HepG2 (cell line): Measurements from ENCODE around the gene CYBRD1. TPM values are rescaled to one million over a fixed set of nuclear protein-coding genes. Genes with fewer than 3 reads are reported as not detected.

Experiments used
- ARHGAP35 ChIP-seq: sonication (generic); formaldehyde crosslinking; IDR thresholded peaks from 2 replicates; pipeline ENCODE4 v1.9.0; 2022; ENCODE audit warnings: mild to moderate bottlenecking, inconsistent platforms, moderate library complexity, missing genetic modification reagents, borderline replicate concordance
- CREB1 ChIP-seq, 2 experiments: fragments of 450-650 bp in 1 of 2; IDR thresholded peaks; 2 replicates each; pipeline ENCODE4 v1.6.1; 2016 to 2017; ENCODE audit warnings: control low read depth in 1 of 2, mild to moderate bottlenecking in 1 of 2, missing compliant biosample characterization in 1 of 2, missing genetic modification characterization in 1 of 2
- ELF1 ChIP-seq: sonication (generic); formaldehyde crosslinking; IDR thresholded peaks from 2 replicates; pipeline ENCODE4 v1.4.0; 2020; ENCODE audit warnings: missing genetic modification reagents
- KLF12 ChIP-seq: sonication (generic); formaldehyde crosslinking; IDR thresholded peaks from 2 replicates; pipeline ENCODE4 v1.4.0; 2020; ENCODE audit warnings: missing genetic modification reagents, borderline replicate concordance
- MED8 ChIP-seq: sonication (generic); formaldehyde crosslinking; IDR thresholded peaks from 2 replicates; pipeline ENCODE4 v1.8.1; 2023; ENCODE audit warnings: mild to moderate bottlenecking, missing genetic modification reagents; ENCODE audit not compliant: insufficient replicate concordance
- MEF2D ChIP-seq: sonication (generic); formaldehyde crosslinking; IDR thresholded peaks from 2 replicates; pipeline ENCODE4 v1.5.1; 2020; ENCODE audit warnings: mild to moderate bottlenecking, missing genetic modification reagents
- MXD4 ChIP-seq: IDR thresholded peaks from 2 replicates; pipeline ENCODE4 v1.6.1; 2016; ENCODE audit warnings: mild to moderate bottlenecking, missing biosample characterization, missing genetic modification reagents
- PCBP2 ChIP-seq: fragments of 200-400 bp; formaldehyde crosslinking; optimal IDR thresholded peaks from 2 replicates; pipeline ENCODE3; 2018; ENCODE audit warnings: low read length, low read depth; ENCODE audit not compliant: poor library complexity, severe bottlenecking
- TGIF2 ChIP-seq: IDR thresholded peaks from 2 replicates; pipeline ENCODE4 v1.6.1; 2016; ENCODE audit warnings: control low read depth, missing compliant biosample characterization
- ZIK1 ChIP-seq: sonication (generic); formaldehyde crosslinking; IDR thresholded peaks from 2 replicates; pipeline ENCODE4 v1.5.0; 2020; ENCODE audit warnings: mild to moderate bottlenecking, low read depth, missing genetic modification reagents, borderline replicate concordance
- ZNF12 ChIP-seq: sonication (generic); formaldehyde crosslinking; IDR thresholded peaks from 2 replicates; pipeline ENCODE4 v1.5.0; 2020; ENCODE audit warnings: missing genetic modification reagents
- ZNF235 ChIP-seq: sonication (generic); formaldehyde crosslinking; IDR thresholded peaks from 2 replicates; pipeline ENCODE4 v1.8.1; 2023; ENCODE audit warnings: mild to moderate bottlenecking, missing genetic modification reagents, borderline replicate concordance
- ZNF44 ChIP-seq: sonication (generic); formaldehyde crosslinking; IDR thresholded peaks from 2 replicates; pipeline ENCODE4 v1.5.1; 2020; ENCODE audit warnings: mild to moderate bottlenecking, missing genetic modification reagents
- polyA plus RNA-seq, 8 experiments: library from polyadenylated mRNA; depleted of rRNA in 3 of 8; stranded (reverse) in 7 of 8; unstranded in 1 of 8; fragments of >200 nt; fragmentation: Illumina TruSeq in 4 of 8; extraction: Trizol in 4 of 8; gene quantifications; 2 replicates each; pipeline versions ENCODE4 v1.2.1 to v1.2.3, GENCODE V29; 2011 to 2016; ENCODE audit warnings: low read depth in 4 of 8, missing spikeins in 1 of 8, mixed read lengths in 1 of 8; ENCODE audit not compliant: insufficient read depth in 1 of 8
- total RNA-seq, 5 experiments: library from RNA; depleted of rRNA; stranded (reverse); fragments of >200 nt; fragmentation: Illumina TruSeq; extraction: Trizol; gene quantifications; 2 replicates each; pipeline ENCODE4 v1.2.3, GENCODE V29; 2016; ENCODE audit warnings: low read depth in 1 of 5
- TF ChIP-seq, protein P1 (sequence below): sonication (generic); formaldehyde crosslinking; IDR thresholded peaks from 2 replicates; pipeline ENCODE4 v1.4.0; 2020; ENCODE audit warnings: missing genetic modification reagents
- TF ChIP-seq, protein P2 (sequence below): sonication (generic); formaldehyde crosslinking; IDR thresholded peaks from 2 replicates; pipeline ENCODE4 v1.4.0; 2020; ENCODE audit warnings: low read depth, mild to moderate bottlenecking, missing genetic modification reagents
- TF ChIP-seq, protein P3 (sequence below): sonication (generic); formaldehyde crosslinking; IDR thresholded peaks from 2 replicates; pipeline ENCODE4 v1.9.0; 2021; ENCODE audit warnings: mild to moderate bottlenecking, missing genetic modification reagents
- TF ChIP-seq, protein P4 (sequence below): sonication (generic); formaldehyde crosslinking; conservative IDR thresholded peaks from 2 replicates; pipeline ENCODE4 v1.8.1; 2023; ENCODE audit warnings: missing genetic modification reagents

Gene CYBRD1
- total and polyA plus RNA-seq, 2 of the 13 experiments (the other 11 are each of a cell fraction or from before 2014, with no cell fraction given): 0.13 to 0.42 TPM

DNA sequence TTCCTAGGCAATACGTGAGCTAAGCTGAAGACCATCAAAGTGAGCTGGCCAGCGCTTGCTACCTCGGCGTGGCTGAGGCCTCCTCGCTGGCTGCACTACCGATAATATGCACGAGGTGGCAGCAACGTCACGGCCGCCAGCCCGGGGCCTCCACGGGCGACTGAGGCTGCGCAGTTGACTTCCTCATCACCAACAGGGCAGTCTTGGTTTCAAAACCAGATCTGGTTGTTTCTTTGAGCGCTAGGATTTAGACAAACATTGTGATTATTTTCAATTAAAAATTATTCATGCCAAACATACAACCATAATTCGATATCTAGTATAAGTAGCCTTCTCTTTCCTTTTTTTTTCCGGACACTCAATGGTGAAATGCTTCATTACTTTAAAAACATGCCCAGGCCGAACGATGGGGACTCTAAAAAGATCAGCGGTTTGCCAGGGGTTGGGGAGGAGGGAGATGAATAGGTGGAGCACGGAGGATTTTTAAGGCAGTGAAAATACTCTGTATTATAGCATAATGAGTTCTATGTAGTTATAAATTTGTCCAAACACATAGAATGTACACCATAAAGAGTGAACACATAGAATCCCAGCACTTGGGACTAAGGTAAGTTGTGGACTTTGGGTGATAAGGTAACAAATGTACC lies 52.0 kb downstream of the CYBRD1 start (continued):
- TF ChIP-seq, protein P1, sequence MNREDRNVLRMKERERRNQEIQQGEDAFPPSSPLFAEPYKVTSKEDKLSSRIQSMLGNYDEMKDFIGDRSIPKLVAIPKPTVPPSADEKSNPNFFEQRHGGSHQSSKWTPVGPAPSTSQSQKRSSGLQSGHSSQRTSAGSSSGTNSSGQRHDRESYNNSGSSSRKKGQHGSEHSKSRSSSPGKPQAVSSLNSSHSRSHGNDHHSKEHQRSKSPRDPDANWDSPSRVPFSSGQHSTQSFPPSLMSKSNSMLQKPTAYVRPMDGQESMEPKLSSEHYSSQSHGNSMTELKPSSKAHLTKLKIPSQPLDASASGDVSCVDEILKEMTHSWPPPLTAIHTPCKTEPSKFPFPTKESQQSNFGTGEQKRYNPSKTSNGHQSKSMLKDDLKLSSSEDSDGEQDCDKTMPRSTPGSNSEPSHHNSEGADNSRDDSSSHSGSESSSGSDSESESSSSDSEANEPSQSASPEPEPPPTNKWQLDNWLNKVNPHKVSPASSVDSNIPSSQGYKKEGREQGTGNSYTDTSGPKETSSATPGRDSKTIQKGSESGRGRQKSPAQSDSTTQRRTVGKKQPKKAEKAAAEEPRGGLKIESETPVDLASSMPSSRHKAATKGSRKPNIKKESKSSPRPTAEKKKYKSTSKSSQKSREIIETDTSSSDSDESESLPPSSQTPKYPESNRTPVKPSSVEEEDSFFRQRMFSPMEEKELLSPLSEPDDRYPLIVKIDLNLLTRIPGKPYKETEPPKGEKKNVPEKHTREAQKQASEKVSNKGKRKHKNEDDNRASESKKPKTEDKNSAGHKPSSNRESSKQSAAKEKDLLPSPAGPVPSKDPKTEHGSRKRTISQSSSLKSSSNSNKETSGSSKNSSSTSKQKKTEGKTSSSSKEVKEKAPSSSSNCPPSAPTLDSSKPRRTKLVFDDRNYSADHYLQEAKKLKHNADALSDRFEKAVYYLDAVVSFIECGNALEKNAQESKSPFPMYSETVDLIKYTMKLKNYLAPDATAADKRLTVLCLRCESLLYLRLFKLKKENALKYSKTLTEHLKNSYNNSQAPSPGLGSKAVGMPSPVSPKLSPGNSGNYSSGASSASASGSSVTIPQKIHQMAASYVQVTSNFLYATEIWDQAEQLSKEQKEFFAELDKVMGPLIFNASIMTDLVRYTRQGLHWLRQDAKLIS (CRISPR knock-in tag): no peak
- TF ChIP-seq ARHGAP35 (CRISPR knock-in tag): no peak
- no peak for TF ChIP-seq ZNF44 (CRISPR knock-in tag)
- TF ChIP-seq, protein P2, sequence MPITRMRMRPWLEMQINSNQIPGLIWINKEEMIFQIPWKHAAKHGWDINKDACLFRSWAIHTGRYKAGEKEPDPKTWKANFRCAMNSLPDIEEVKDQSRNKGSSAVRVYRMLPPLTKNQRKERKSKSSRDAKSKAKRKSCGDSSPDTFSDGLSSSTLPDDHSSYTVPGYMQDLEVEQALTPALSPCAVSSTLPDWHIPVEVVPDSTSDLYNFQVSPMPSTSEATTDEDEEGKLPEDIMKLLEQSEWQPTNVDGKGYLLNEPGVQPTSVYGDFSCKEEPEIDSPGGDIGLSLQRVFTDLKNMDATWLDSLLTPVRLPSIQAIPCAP (CRISPR knock-in tag): no peak
- TF ChIP-seq, protein P3, sequence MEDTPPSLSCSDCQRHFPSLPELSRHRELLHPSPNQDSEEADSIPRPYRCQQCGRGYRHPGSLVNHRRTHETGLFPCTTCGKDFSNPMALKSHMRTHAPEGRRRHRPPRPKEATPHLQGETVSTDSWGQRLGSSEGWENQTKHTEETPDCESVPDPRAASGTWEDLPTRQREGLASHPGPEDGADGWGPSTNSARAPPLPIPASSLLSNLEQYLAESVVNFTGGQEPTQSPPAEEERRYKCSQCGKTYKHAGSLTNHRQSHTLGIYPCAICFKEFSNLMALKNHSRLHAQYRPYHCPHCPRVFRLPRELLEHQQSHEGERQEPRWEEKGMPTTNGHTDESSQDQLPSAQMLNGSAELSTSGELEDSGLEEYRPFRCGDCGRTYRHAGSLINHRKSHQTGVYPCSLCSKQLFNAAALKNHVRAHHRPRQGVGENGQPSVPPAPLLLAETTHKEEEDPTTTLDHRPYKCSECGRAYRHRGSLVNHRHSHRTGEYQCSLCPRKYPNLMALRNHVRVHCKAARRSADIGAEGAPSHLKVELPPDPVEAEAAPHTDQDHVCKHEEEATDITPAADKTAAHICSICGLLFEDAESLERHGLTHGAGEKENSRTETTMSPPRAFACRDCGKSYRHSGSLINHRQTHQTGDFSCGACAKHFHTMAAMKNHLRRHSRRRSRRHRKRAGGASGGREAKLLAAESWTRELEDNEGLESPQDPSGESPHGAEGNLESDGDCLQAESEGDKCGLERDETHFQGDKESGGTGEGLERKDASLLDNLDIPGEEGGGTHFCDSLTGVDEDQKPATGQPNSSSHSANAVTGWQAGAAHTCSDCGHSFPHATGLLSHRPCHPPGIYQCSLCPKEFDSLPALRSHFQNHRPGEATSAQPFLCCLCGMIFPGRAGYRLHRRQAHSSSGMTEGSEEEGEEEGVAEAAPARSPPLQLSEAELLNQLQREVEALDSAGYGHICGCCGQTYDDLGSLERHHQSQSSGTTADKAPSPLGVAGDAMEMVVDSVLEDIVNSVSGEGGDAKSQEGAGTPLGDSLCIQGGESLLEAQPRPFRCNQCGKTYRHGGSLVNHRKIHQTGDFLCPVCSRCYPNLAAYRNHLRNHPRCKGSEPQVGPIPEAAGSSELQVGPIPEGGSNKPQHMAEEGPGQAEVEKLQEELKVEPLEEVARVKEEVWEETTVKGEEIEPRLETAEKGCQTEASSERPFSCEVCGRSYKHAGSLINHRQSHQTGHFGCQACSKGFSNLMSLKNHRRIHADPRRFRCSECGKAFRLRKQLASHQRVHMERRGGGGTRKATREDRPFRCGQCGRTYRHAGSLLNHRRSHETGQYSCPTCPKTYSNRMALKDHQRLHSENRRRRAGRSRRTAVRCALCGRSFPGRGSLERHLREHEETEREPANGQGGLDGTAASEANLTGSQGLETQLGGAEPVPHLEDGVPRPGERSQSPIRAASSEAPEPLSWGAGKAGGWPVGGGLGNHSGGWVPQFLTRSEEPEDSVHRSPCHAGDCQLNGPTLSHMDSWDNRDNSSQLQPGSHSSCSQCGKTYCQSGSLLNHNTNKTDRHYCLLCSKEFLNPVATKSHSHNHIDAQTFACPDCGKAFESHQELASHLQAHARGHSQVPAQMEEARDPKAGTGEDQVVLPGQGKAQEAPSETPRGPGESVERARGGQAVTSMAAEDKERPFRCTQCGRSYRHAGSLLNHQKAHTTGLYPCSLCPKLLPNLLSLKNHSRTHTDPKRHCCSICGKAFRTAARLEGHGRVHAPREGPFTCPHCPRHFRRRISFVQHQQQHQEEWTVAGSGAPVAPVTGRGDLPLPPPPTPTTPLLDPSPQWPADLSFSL (CRISPR knock-in tag): no peak
- TF ChIP-seq ELF1 (CRISPR knock-in tag): 0 out of 2 replicates have a peak, but pooled peaks have one; percentile 59
- peak; percentile 76 for TF ChIP-seq CREB1 (IDR thresholded peaks at IDR 0.05)
- no peak for TF ChIP-seq CREB1 (CRISPR knock-in tag; IDR thresholded peaks at IDR 0.05)
- TF ChIP-seq KLF12 (CRISPR knock-in tag): no peak
- TF ChIP-seq PCBP2: peak; percentile 36
- TF ChIP-seq MXD4 (CRISPR knock-in tag): no peak
- TF ChIP-seq, protein P4, sequence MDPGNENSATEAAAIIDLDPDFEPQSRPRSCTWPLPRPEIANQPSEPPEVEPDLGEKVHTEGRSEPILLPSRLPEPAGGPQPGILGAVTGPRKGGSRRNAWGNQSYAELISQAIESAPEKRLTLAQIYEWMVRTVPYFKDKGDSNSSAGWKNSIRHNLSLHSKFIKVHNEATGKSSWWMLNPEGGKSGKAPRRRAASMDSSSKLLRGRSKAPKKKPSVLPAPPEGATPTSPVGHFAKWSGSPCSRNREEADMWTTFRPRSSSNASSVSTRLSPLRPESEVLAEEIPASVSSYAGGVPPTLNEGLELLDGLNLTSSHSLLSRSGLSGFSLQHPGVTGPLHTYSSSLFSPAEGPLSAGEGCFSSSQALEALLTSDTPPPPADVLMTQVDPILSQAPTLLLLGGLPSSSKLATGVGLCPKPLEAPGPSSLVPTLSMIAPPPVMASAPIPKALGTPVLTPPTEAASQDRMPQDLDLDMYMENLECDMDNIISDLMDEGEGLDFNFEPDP (CRISPR knock-in tag): no peak
- TF ChIP-seq ZNF235 (CRISPR knock-in tag): no peak
- no peak for TF ChIP-seq TGIF2 (CRISPR knock-in tag)
- TF ChIP-seq MEF2D (CRISPR knock-in tag): no peak
- no peak for TF ChIP-seq MED8 (CRISPR knock-in tag)
- TF ChIP-seq ZIK1 (CRISPR knock-in tag): no peak
- TF ChIP-seq ZNF12 (CRISPR knock-in tag): no peak
